Fibroblast of mammary gland (primary cell): Measurements from ENCODE around the gene TRERF1.

Experiments
- DNase-seq: peaks from one replicate; pipeline ENCODE4 v3.0.0-alpha.2; 2010; ENCODE audit warnings: low read depth
- H3K4me3 ChIP-seq: 2 replicates; pipeline ENCODE4 v1.5.1; 2011; ENCODE audit warnings: low read depth, mild to moderate bottlenecking, low read length, moderate library complexity; ENCODE audit not compliant: control insufficient read depth
- CTCF ChIP-seq: conservative IDR thresholded peaks from 2 replicates; pipeline ENCODE4 v1.5.1; 2011; ENCODE audit warnings: low read depth, low read length, inconsistent platforms; ENCODE audit not compliant: control insufficient read depth, insufficient read depth

The TRERF1 gene

GRCh38 chr6:42230345-42231321, 221.1 kb downstream of the TRERF1 start:
- H3K4me3 ChIP-seq = no peak overlapping the region
- peak; percentile 53 for TF ChIP-seq CTCF
- no peak for DNase-seq

- no peak for DNase-seq
- no peak for TF ChIP-seq CTCF
- H3K4me3 ChIP-seq = no peak overlapping the region
Observed at GRCh38 chr6:42229506-42230119, 222.1 kb downstream of the TRERF1 start.

GRCh38 chr6:42228305-42228704, 223.4 kb downstream of the TRERF1 start:
- no peak for TF ChIP-seq CTCF
- H3K4me3 ChIP-seq = no peak overlapping the region
- DNase-seq = no peak

- no peak overlapping the region for H3K4me3 ChIP-seq
- TF ChIP-seq CTCF = no peak
- DNase-seq = no peak
Observed at GRCh38 chr6:42227173-42227850, 224.4 kb downstream of the TRERF1 start.

- DNase-seq = peak; percentile 66
- no peak for TF ChIP-seq CTCF
- H3K4me3 ChIP-seq = no peak overlapping the region
Observed at GRCh38 chr6:42226645-42227143, 225.0 kb downstream of the TRERF1 start.

GRCh38 chr6:42226161-42226611, 225.5 kb downstream of the TRERF1 start:
- no peak overlapping the region for H3K4me3 ChIP-seq
- DNase-seq = peak; percentile 73
- TF ChIP-seq CTCF = no peak
